HepG2 (cell line): ENCODE measurements around the gene ATP9B. TPM values are rescaled to one million over a fixed set of nuclear protein-coding genes. Genes with fewer than 3 reads are reported as not detected.

Experiments used
- ATAC-seq: fragments of 200-7000 bp; cut with Tn5 transposase; 3 replicates; pipeline ENCODE4 v1.9.1; 2020; ENCODE audit warnings: mild to moderate bottlenecking, moderate library complexity
- BruUV-seq: library from RNA; stranded (reverse); fragments of 400-500 nt; replicated peaks from 2 replicates; lab custom pipeline; 2021; lab: Mats Ljungman, UMichigan
- CTCF ChIA-PET: fragments of 300-600 bp; formaldehyde crosslinking; extraction: SDS; loops from one replicate; lab custom pipeline; 2021; ENCODE audit warnings: low total read pairs, inconsistent platforms, low intra/inter-chr PET ratio; lab: Yijun Ruan, JAX
- POLR2A ChIA-PET: fragments of 350-600 bp; sonication (Branson Sonifier 250); formaldehyde crosslinking; loops from one replicate; lab custom pipeline; 2020; ENCODE audit warnings: antibody characterized with exemption, inconsistent platforms; lab: Yijun Ruan, JAX
- DNase-seq: peaks from one replicate; pipeline ENCODE4 v3.0.0-alpha.2; 2015; ENCODE audit warnings: low spot score
- FAIRE-seq: peaks from 3 replicates; lab custom pipeline; 2011; peaks lifted over from hg19 to GRCh38; lab: Jason Lieb, UNC
- H2AFZ ChIP-seq: one replicate; pipeline ENCODE4 v1.6.1; 2011; ENCODE audit warnings: low read length, inconsistent platforms
- H3K27ac ChIP-seq: fragments of 300-600 bp; 3 replicates; pipeline ENCODE4 v1.8.0; 2011; ENCODE audit warnings: mixed run types, mild to moderate bottlenecking, mixed read lengths, low read length, inconsistent platforms; ENCODE audit not compliant: insufficient read depth; ENCODE audit errors: extremely low read length
- H3K27me3 ChIP-seq, 2 experiments: fragments of 200-600 bp in 1 of 2; 2 replicates in 1 of 2; 3 replicates in 1 of 2; pipeline versions ENCODE4 v1.6.0 to v1.8.0; 2011; ENCODE audit warnings: low read length in 2 of 2, mild to moderate bottlenecking in 2 of 2, moderate library complexity in 2 of 2, inconsistent platforms in 1 of 2; ENCODE audit not compliant: insufficient read depth in 2 of 2, control insufficient read depth in 1 of 2
- H3K36me3 ChIP-seq, 2 experiments: fragments of 200-600 bp in 1 of 2; replicated peaks in 1 of 2; 2 replicates in 1 of 2; 3 replicates in 1 of 2; pipeline versions ENCODE4 v1.5.1 to v1.8.0; 2011; ENCODE audit warnings: low read length in 2 of 2, inconsistent platforms in 1 of 2; ENCODE audit not compliant: insufficient read depth in 2 of 2, control insufficient read depth in 1 of 2
- H3K4me1 ChIP-seq: 2 replicates; pipeline ENCODE4 v1.5.1; 2012; ENCODE audit warnings: low read length, inconsistent platforms; ENCODE audit not compliant: insufficient read depth
- H3K4me2 ChIP-seq: 2 replicates; pipeline ENCODE4 v1.6.0; 2011; ENCODE audit warnings: low read depth, low read length, inconsistent platforms
- H3K4me3 ChIP-seq, 3 experiments: fragments of 200-600 bp in 1 of 3; sonication (generic), shearing (Covaris generic) in 1 of 3; replicated peaks in 1 of 3; 2 replicates each; pipeline ENCODE4 v1.5.1; 2011 to 2016; ENCODE audit warnings: low read length in 3 of 3, inconsistent platforms in 2 of 3, low read depth in 2 of 3, mild to moderate bottlenecking in 2 of 3, control low read depth in 1 of 3, mixed read lengths in 1 of 3; ENCODE audit not compliant: insufficient read depth in 1 of 3
- H3K79me2 ChIP-seq: one replicate; pipeline ENCODE4 v1.6.1; 2011; ENCODE audit warnings: low read length, inconsistent platforms; ENCODE audit not compliant: insufficient read depth
- H3K9ac ChIP-seq: 2 replicates; pipeline ENCODE4 v1.6.0; 2011; ENCODE audit warnings: mild to moderate bottlenecking, low read depth, low read length, inconsistent platforms; ENCODE audit not compliant: insufficient read depth
- H3K9me3 ChIP-seq: 2 replicates; pipeline ENCODE4 v1.5.1; 2012; ENCODE audit warnings: mild to moderate bottlenecking, low read length
- H4K20me1 ChIP-seq: 2 replicates; pipeline ENCODE4 v1.6.0; 2011; ENCODE audit warnings: inconsistent platforms, mild to moderate bottlenecking, low read length, moderate library complexity; ENCODE audit not compliant: insufficient read depth
- ASH2L ChIP-seq: fragments of 300-600, 200-600 bp; sonication (generic); IDR thresholded peaks from 2 replicates; pipeline ENCODE4 v1.7.0; 2017; ENCODE audit warnings: low read depth, mild to moderate bottlenecking, moderate library complexity, mixed read lengths, low read length; ENCODE audit not compliant: insufficient read length
- BRCA1 ChIP-seq: sonication (generic); formaldehyde crosslinking; IDR thresholded peaks from 2 replicates; pipeline ENCODE4 v1.4.0; 2020; ENCODE audit warnings: missing genetic modification reagents
- GABPB1 ChIP-seq: IDR thresholded peaks from 2 replicates; pipeline ENCODE4 v1.6.1; 2016; ENCODE audit warnings: mild to moderate bottlenecking, missing genetic modification reagents, moderate library complexity, missing compliant biosample characterization
- MEIS1 ChIP-seq: sonication (generic); formaldehyde crosslinking; IDR thresholded peaks from 2 replicates; pipeline ENCODE4 v1.9.0; 2021; ENCODE audit warnings: mild to moderate bottlenecking, missing genetic modification reagents, moderate library complexity, borderline replicate concordance
- MEIS2 ChIP-seq: sonication (generic); formaldehyde crosslinking; IDR thresholded peaks from 2 replicates; pipeline ENCODE4 v1.9.0; 2021; ENCODE audit warnings: mild to moderate bottlenecking, missing genetic modification reagents
- NFIB ChIP-seq: sonication (generic); formaldehyde crosslinking; IDR thresholded peaks from 2 replicates; pipeline ENCODE4 v1.9.0; 2021; ENCODE audit warnings: missing genetic modification reagents, mild to moderate bottlenecking, borderline replicate concordance
- STAT5B ChIP-seq: sonication (generic); formaldehyde crosslinking; IDR thresholded peaks from 2 replicates; pipeline ENCODE4 v1.4.0; 2020; ENCODE audit warnings: missing genetic modification reagents
- TCF7L2 ChIP-seq: IDR thresholded peaks from 2 replicates; pipeline ENCODE4 v1.6.1; 2011; ENCODE audit warnings: mild to moderate bottlenecking, low read depth, low read length, moderate library complexity
- U2AF1 ChIP-seq: fragments of 200-400 bp; formaldehyde crosslinking; optimal IDR thresholded peaks from 2 replicates; pipeline ENCODE3; 2017; ENCODE audit warnings: mild to moderate bottlenecking, low read depth, low read length
- ZNF10 ChIP-seq: sonication (generic); formaldehyde crosslinking; IDR thresholded peaks from 2 replicates; pipeline ENCODE4 v1.4.0; 2020; ENCODE audit warnings: mild to moderate bottlenecking, low read depth, missing genetic modification reagents, borderline replicate concordance
- ZNF577 ChIP-seq: sonication (generic); formaldehyde crosslinking; IDR thresholded peaks from 2 replicates; pipeline ENCODE4 v1.4.0; 2020; ENCODE audit warnings: mild to moderate bottlenecking, low read depth, missing genetic modification reagents, borderline replicate concordance
- ZNF644 ChIP-seq: IDR thresholded peaks from 2 replicates; pipeline ENCODE4 v1.6.1; 2016; ENCODE audit warnings: low read depth
- ZNF768 ChIP-seq: sonication (generic); formaldehyde crosslinking; IDR thresholded peaks from 2 replicates; pipeline ENCODE4 v1.4.0; 2020; ENCODE audit warnings: missing genetic modification reagents
- WGBS: methylation state at CpG from one replicate; pipeline ENCODE4 v1.1.6; 2017; ENCODE audit warnings: low lambda C conversion rate; 5-methylcytosine and 5-hydroxymethylcytosine counted together
- in situ Hi-C: cut with HindIII; loops from 2 replicates; pipeline ENCODE4 v1.10.0; 2017; ENCODE audit warnings: low pct_unique_long_range_greater_than_20kb; ENCODE audit not compliant: extremely low pct_ligation_motif_present
- intact Hi-C: fragments of 100-400 bp; cut with micrococcal nuclease; formaldehyde crosslinking; loops from one replicate; pipeline ENCODE4 v1.10.0; 2022; ENCODE audit not compliant: unreplicated experiment
- polyA plus RNA-seq, 8 experiments: library from polyadenylated mRNA; depleted of rRNA in 3 of 8; stranded (reverse) in 7 of 8; unstranded in 1 of 8; fragments of >200 nt; fragmentation: Illumina TruSeq in 4 of 8; extraction: Trizol in 4 of 8; gene quantifications; 2 replicates each; pipeline versions ENCODE4 v1.2.1 to v1.2.3, GENCODE V29; 2011 to 2016; ENCODE audit warnings: low read depth in 4 of 8, missing spikeins in 1 of 8, mixed read lengths in 1 of 8; ENCODE audit not compliant: insufficient read depth in 1 of 8
- total RNA-seq, 5 experiments: library from RNA; depleted of rRNA; stranded (reverse); fragments of >200 nt; fragmentation: Illumina TruSeq; extraction: Trizol; gene quantifications; 2 replicates each; pipeline ENCODE4 v1.2.3, GENCODE V29; 2016; ENCODE audit warnings: low read depth in 1 of 5
- TF ChIP-seq, protein P1 (sequence below): sonication (generic); formaldehyde crosslinking; IDR thresholded peaks from 2 replicates; pipeline ENCODE4 v1.9.0; 2021; ENCODE audit warnings: missing genetic modification reagents, borderline replicate concordance

ATP9B gene
- total and polyA plus RNA-seq, 2 of the 13 experiments (the other 11 are each of a cell fraction or from before 2014, with no cell fraction given), result 10.8 to 11.3 TPM

DNA sequence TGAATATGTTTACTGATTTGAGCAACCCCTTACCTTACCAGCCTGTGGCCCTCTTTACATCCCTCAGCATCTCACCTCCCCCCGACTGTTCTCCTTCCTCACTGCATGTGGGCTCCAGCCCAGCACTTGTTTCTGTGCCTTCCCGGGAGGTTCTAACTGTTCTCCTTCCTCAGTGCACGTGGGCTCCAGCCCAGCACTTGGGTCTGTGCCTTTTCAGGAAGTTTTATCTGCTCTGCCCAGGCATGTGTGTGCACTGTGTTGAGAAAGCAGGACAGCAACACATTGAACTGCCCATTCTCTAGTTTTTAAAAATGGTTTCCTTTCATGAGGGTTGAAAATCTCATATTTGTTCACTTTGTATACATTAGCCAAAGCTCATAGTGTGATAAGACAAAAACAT lies 158.4 kb downstream of the ATP9B start:
- FAIRE-seq, result no peak
- intact Hi-C loops, result no loop called here
- BruUV-seq, result no TSS peak

More for the DNA sequence above, 158.4 kb downstream of the ATP9B start:
- Histone ChIP-seq H3K27ac (no peak overlapping the region), H3K9me3 (no peaks in the 10 kb centered on the region), H4K20me1 (no peaks in the 10 kb centered on the region), H2AFZ (no peak overlapping the region), H3K4me1 (no peaks in the 10 kb centered on the region), H3K4me2 (no peak overlapping the region), H3K27me3 (no peaks in the 10 kb centered on the region), H3K4me3 (no peak overlapping the region), H3K36me3 (no peaks in the 10 kb centered on the region; a peak in 2 of 5 replicates), H3K9ac (no peak overlapping the region), H3K79me2 (no peaks in the 10 kb centered on the region)
- in situ Hi-C loops, result no loop called here
- no peak for DNase-seq
- 93% methylated on average over 3 of the region's 3 CpGs for WGBS
- ChIA-PET POLR2A (no interaction called here), CTCF (no interaction called here)
- no peak for ATAC-seq
- TF ChIP-seq BRCA1, result no peak
- TF ChIP-seq U2AF1, result no peak
- no peak for TF ChIP-seq ZNF644 (CRISPR knock-in tag)
- no peak for TF ChIP-seq ZNF10
- no peak for TF ChIP-seq TCF7L2
- TF ChIP-seq ZNF577, result no peak
- TF ChIP-seq ASH2L, result no peak
- TF ChIP-seq GABPB1 (CRISPR knock-in tag), result no peak
- TF ChIP-seq MEIS2, result no peak
- TF ChIP-seq, protein P1, sequence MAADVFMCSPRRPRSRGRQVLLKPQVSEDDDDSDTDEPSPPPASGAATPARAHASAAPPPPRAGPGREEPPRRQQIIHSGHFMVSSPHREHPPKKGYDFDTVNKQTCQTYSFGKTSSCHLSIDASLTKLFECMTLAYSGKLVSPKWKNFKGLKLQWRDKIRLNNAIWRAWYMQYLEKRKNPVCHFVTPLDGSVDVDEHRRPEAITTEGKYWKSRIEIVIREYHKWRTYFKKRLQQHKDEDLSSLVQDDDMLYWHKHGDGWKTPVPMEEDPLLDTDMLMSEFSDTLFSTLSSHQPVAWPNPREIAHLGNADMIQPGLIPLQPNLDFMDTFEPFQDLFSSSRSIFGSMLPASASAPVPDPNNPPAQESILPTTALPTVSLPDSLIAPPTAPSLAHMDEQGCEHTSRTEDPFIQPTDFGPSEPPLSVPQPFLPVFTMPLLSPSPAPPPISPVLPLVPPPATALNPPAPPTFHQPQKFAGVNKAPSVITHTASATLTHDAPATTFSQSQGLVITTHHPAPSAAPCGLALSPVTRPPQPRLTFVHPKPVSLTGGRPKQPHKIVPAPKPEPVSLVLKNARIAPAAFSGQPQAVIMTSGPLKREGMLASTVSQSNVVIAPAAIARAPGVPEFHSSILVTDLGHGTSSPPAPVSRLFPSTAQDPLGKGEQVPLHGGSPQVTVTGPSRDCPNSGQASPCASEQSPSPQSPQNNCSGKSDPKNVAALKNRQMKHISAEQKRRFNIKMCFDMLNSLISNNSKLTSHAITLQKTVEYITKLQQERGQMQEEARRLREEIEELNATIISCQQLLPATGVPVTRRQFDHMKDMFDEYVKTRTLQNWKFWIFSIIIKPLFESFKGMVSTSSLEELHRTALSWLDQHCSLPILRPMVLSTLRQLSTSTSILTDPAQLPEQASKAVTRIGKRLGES, result no peak
- TF ChIP-seq STAT5B (CRISPR knock-in tag), result no peak
- TF ChIP-seq ZNF768, result no peak
- TF ChIP-seq NFIB, result no peak
- TF ChIP-seq MEIS1 (CRISPR knock-in tag), result no peak
